HFF-Myc (cell line): ENCODE data around the gene CNTLN.

Experiments
- DNase-seq: peaks from one replicate; pipeline ENCODE4 v3.0.0-alpha.2; 2011; ENCODE audit warnings: low read depth; ENCODE audit errors: extremely low read depth
- H3K4me3 ChIP-seq: replicated peaks from 2 replicates; pipeline ENCODE4 v1.5.1; 2011; ENCODE audit warnings: low read depth, mild to moderate bottlenecking, control low read depth, low read length
- TF ChIP-seq, protein P1 (sequence below): IDR thresholded peaks from 2 replicates; pipeline ENCODE4 v1.5.1; 2012; ENCODE audit warnings: mild to moderate bottlenecking, low read depth, low read length, control low read depth; ENCODE audit errors: missing control alignments

Gene CNTLN

DNA sequence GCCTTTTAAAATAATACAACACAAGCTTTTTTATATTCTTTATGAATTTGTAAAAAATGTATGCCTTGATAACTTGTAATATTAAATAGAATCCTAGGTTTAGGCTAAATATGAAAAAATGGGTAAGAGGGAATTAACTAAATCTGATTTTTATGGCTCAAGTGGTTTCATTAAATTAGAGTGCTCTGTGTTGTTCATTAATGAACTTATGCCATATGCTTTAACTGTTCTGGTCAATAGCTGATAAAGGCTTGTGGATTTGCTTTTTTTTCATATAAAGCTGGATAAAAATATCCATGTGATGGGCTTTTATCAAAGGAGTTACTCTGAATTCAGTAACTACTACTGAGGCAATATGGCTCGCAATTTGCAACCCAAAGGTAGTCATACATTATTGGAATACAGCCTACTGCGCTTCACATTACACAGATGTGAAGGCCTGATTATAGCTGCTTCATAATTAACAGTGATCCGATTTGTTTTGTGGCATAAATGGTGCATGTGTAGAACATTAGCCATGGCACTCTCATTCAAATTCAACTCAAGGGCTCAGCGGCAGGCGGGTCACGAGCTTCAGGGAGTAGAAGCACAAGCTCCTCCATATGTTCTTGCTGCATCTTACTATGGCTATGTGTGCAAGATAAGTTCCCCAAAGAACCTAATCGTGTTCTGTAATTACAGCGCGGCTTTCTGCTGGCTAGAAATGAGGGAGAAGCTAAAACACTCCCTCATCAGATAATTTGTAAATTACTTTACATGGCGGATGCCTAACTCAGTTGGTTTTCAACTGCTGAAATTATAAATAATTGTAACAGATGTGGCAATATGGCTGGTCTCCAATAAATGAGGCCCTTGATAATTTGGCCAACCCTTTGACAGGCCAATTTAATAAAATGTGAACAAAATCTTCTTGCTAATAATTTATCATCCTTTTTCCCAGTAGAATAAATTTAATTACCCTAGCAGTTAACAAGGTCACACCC lies 188.3 kb downstream of the CNTLN start:
- no peak for DNase-seq
- TF ChIP-seq, protein P1, sequence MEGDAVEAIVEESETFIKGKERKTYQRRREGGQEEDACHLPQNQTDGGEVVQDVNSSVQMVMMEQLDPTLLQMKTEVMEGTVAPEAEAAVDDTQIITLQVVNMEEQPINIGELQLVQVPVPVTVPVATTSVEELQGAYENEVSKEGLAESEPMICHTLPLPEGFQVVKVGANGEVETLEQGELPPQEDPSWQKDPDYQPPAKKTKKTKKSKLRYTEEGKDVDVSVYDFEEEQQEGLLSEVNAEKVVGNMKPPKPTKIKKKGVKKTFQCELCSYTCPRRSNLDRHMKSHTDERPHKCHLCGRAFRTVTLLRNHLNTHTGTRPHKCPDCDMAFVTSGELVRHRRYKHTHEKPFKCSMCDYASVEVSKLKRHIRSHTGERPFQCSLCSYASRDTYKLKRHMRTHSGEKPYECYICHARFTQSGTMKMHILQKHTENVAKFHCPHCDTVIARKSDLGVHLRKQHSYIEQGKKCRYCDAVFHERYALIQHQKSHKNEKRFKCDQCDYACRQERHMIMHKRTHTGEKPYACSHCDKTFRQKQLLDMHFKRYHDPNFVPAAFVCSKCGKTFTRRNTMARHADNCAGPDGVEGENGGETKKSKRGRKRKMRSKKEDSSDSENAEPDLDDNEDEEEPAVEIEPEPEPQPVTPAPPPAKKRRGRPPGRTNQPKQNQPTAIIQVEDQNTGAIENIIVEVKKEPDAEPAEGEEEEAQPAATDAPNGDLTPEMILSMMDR: no peak
- no peak overlapping the region for H3K4me3 ChIP-seq

DNA sequence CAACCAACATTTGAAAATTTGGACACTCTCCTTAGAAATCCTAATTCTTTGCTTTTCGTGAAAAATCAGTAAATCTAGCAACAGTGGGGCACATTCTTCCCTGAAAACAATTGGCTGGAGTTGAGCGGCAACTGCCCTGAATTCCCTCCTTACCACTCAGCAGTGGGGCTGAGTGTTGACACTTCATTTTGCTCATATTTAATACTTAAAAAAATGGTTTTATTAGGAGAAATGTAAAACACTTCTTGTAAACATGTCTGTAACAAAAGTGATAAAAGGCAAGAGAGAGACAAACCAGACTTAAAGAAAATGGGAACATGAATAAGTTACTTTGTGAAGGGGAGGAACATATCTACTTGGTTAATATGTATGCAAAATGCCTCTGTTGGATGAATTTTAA lies 193.5 kb downstream of the CNTLN start:
- no peak for DNase-seq
- TF ChIP-seq, protein P1: no peak
- H3K4me3 ChIP-seq: no peak overlapping the region

DNA sequence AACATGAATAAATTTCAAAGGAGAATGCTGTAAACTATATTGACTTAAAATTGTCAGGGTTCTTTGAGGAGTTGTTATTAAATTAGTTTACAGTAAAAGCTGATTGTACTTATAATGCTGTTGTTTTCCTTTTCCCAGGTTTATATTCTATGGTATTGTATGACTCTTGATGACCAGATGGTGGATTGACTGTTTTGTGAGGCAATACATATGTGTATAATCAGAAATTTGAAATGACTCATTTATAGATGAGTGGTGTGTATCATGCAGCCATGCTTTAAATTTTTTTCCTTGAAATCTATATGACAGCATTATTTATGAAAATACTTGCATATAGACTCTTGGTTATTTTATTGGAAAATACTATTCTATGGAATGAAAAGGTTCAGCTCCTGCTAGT lies 195.3 kb downstream of the CNTLN start:
- TF ChIP-seq, protein P1: no peak
- H3K4me3 ChIP-seq: no peak overlapping the region
- DNase-seq: no peak

DNA sequence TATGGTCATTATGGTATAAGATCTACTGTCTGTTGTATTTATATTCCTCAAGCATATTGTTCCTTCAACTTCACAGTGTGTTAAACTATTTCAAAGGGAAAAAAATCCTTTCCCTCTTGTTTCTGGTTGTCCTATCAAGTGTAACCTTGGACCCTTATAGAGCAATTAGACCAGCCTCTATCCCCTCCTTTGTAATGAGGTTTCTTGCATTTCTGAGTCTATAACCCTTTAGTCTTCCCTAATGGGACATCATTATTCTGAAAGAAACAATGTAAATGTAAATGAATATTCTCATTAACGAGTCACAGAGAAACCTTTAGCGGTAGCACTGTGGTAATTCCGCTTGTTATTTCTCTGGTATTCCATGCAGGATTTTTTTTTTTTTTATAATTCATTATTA lies 197.3 kb downstream of the CNTLN start:
- no peak for DNase-seq
- TF ChIP-seq, protein P1: no peak
- no peak overlapping the region for H3K4me3 ChIP-seq

DNA sequence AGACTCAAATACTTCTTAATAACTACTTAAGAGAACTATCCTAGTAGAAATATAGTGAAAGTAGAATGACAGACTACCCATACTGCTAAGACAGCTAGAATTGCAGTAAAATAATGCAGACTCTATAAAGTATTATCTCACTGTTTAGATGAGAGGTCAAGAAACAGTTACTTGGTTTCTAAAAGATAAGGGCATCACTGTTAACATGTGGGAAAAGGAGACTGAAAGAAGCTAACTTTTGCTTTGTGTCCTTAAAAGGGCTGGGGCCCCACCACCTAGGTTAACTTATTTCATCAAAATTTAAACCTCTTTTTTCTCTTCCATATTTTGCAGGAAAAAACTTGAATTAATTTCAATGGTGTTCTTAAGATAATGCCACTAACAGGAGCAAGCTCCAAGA lies 204.3 kb downstream of the CNTLN start:
- no peak overlapping the region for H3K4me3 ChIP-seq
- DNase-seq: no peak
- TF ChIP-seq, protein P1: no peak

DNA sequence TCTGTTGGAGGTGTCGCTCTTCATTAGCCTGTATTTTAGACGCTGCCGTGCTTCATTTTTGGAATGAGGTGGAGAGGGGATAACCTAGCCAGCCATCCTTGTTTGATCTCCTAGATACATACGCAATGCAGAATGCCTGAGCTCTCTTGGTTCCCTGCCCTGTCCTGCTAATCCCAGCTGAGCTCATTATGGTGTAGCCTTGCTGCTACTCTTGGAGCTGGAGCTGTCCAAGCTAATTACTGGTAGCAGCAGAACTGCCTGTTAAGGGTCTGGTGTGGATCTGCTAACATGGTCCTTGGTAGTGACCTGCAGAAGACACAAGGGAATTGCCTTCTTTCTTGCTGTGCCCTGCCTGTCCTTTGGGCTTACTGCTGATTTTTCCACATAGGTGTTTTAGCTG lies 207.9 kb downstream of the CNTLN start:
- TF ChIP-seq, protein P1: no peak
- H3K4me3 ChIP-seq: no peak overlapping the region

More for the DNA sequence above, 207.9 kb downstream of the CNTLN start:
- DNase-seq: no peak
